ENCODE results near the gene NANOS2. TPM values are rescaled to one million over a fixed set of nuclear protein-coding genes. Genes with fewer than 3 reads are reported as not detected.

The NANOS2 gene
- total and polyA plus RNA-seq, 8 donors: not detected

- peak overlapping the region in 1 of 5 donors; percentile 9 for H3K27ac ChIP-seq
- intact Hi-C loops (cut with DNase I; ENCODE audit: low total_unique reads): no loop called here
These were observed 44.4 kb upstream of the NANOS2 start for GRCh38 chr19:45958769-45959516.

GRCh38 chr19:45958320-45958719 is 43.7 kb upstream of the NANOS2 start:
- no peak overlapping the region for H3K27ac ChIP-seq
- intact Hi-C loops (cut with DNase I; ENCODE audit: low total_unique reads): no loop called here

More at GRCh38 chr19:45958769-45959516, 44.4 kb upstream of the NANOS2 start:
- H3K9me3 ChIP-seq: no peaks in the 10 kb centered on the region
- H3K4me3 ChIP-seq: no peak overlapping the region
- H3K4me1 ChIP-seq: no peaks in the 10 kb centered on the region
- 55 to 68% (median 65%) methylated on average over 11 to 12 of the region's 12 CpGs for WGBS, 5 donors
- DNase-seq: no peak
- H3K27me3 ChIP-seq: peaks cover 0 to 93% (median 22%) of the 10 kb centered on the region in 3 donors
- H3K36me3 ChIP-seq: no peaks in the 10 kb centered on the region
- TF ChIP-seq POLR2AphosphoS5 (IDR thresholded peaks at IDR 0.05) (no peak), POLR2A (IDR thresholded peaks at IDR 0.05) (no peak), CTCF (IDR thresholded peaks at IDR 0.05) (no peak), EP300 (IDR thresholded peaks at IDR 0.05) (no peak)

GRCh38 chr19:45955905-45956608 is 41.5 kb upstream of the NANOS2 start:
- intact Hi-C loops (cut with DNase I; ENCODE audit: low total_unique reads): no loop called here
- WGBS, 5 donors: 31 to 48% (median 37%) methylated on average over 13 of the region's 13 CpGs
- TF ChIP-seq EP300 (IDR thresholded peaks at IDR 0.05): no peak
- no peak for TF ChIP-seq CTCF (IDR thresholded peaks at IDR 0.05)
- TF ChIP-seq POLR2A (IDR thresholded peaks at IDR 0.05): no peak
- no peak for TF ChIP-seq POLR2AphosphoS5 (IDR thresholded peaks at IDR 0.05)
- Histone ChIP-seq H3K27ac (peak overlapping the region in 2 of 5 donors; percentile 31 to 32), H3K4me1 (peaks cover 0 to 13% (median 7%) of the 10 kb centered on the region in 4 donors), H3K4me3 (no peak overlapping the region), H3K9me3 (peaks cover 0 to 5% (median 0%) of the 10 kb centered on the region in 4 donors), H3K36me3 (no peaks in the 10 kb centered on the region), H3K27me3 (peaks cover 0 to 97% (median 33%) of the 10 kb centered on the region in 3 donors)
- peak in 1 of 2 donors; percentile 75 for DNase-seq

More at GRCh38 chr19:45958320-45958719, 43.7 kb upstream of the NANOS2 start:
- Histone ChIP-seq H3K36me3 (no peaks in the 10 kb centered on the region), H3K27me3 (peaks cover 0 to 96% (median 27%) of the 10 kb centered on the region in 3 donors), H3K9me3 (peaks cover 0 to under 1% (median 0%) of the 10 kb centered on the region in 4 donors), H3K4me3 (no peak overlapping the region), H3K4me1 (peaks cover 0 to 2% (median 0%) of the 10 kb centered on the region in 4 donors)
- TF ChIP-seq CTCF (IDR thresholded peaks at IDR 0.05): no peak
- no peak for TF ChIP-seq POLR2A (IDR thresholded peaks at IDR 0.05)
- no peak for TF ChIP-seq EP300 (IDR thresholded peaks at IDR 0.05)
- TF ChIP-seq POLR2AphosphoS5 (IDR thresholded peaks at IDR 0.05): no peak
- no peak for DNase-seq
- 86 to 95% (median 94%) methylated on average over 6 of the region's 6 CpGs for WGBS, 5 donors

- no peak overlapping the region for H3K27ac ChIP-seq
- H3K36me3 ChIP-seq: no peaks in the 10 kb centered on the region
- H3K4me3 ChIP-seq: no peak overlapping the region
- intact Hi-C loops (cut with DNase I; ENCODE audit: low total_unique reads): no loop called here
- peaks cover 0 to 5% (median 0%) of the 10 kb centered on the region in 4 donors for H3K9me3 ChIP-seq
- H3K27me3 ChIP-seq: peaks cover 0 to 95% (median 28%) of the 10 kb centered on the region in 3 donors
- TF ChIP-seq POLR2AphosphoS5 (IDR thresholded peaks at IDR 0.05): no peak
- TF ChIP-seq CTCF (IDR thresholded peaks at IDR 0.05): no peak
- no peak for TF ChIP-seq POLR2A (IDR thresholded peaks at IDR 0.05)
- no peak for TF ChIP-seq EP300 (IDR thresholded peaks at IDR 0.05)
- peak in 1 of 2 donors; percentile 59 for DNase-seq
- 14 to 27% (median 21%) methylated on average over 8 to 9 of the region's 9 CpGs for WGBS, 5 donors
- peaks cover 0 to 13% (median 7%) of the 10 kb centered on the region in 4 donors for H3K4me1 ChIP-seq
These were observed 39.6 kb upstream of the NANOS2 start for GRCh38 chr19:45954156-45954555.

Data from stomach (tissue), 9 donors.